Glutamatergic neuron (in vitro differentiated cells): ENCODE measurements around the gene TMX2. TPM values are rescaled to one million over a fixed set of nuclear protein-coding genes. Genes with fewer than 3 reads are reported as not detected.
A peak's percentile ranks its signal among the peaks of the same experiment; 100 is the strongest.

Source experiments
- DNase-seq: peaks from one replicate; pipeline ENCODE4 v3.0.0; 2022
- H3K27ac Mint-ChIP-seq: one replicate; pipeline ENCODE4 v1.8.0; 2020; ENCODE audit warnings: mild to moderate bottlenecking, mixed read lengths, inconsistent platforms; ENCODE audit not compliant: unreplicated experiment
- H3K27me3 Mint-ChIP-seq: one replicate; pipeline ENCODE4 v1.8.0; 2020; ENCODE audit warnings: mild to moderate bottlenecking, moderate library complexity, mixed read lengths, inconsistent platforms; ENCODE audit not compliant: unreplicated experiment
- H3K36me3 Mint-ChIP-seq: one replicate; pipeline ENCODE4 v1.8.0; 2020; ENCODE audit warnings: mild to moderate bottlenecking, mixed read lengths, inconsistent platforms; ENCODE audit not compliant: unreplicated experiment
- H3K4me1 Mint-ChIP-seq: one replicate; pipeline ENCODE4 v1.8.0; 2020; ENCODE audit warnings: mild to moderate bottlenecking, low read depth, mixed read lengths, inconsistent platforms; ENCODE audit not compliant: unreplicated experiment
- H3K4me3 Mint-ChIP-seq: one replicate; pipeline ENCODE4 v1.8.0; 2020; ENCODE audit warnings: mild to moderate bottlenecking, mixed read lengths, inconsistent platforms; ENCODE audit not compliant: unreplicated experiment
- H3K9me3 Mint-ChIP-seq: one replicate; pipeline ENCODE4 v1.8.0; 2020; ENCODE audit warnings: mild to moderate bottlenecking, moderate library complexity, mixed read lengths, inconsistent platforms; ENCODE audit not compliant: unreplicated experiment
- CTCF ChIP-seq: fragments of 200-600 bp; sonication (generic); IDR thresholded peaks from one replicate; pipeline ENCODE4 v1.5.0; 2021; ENCODE audit not compliant: partially characterized antibody, unreplicated experiment
- total RNA-seq: library from RNA; stranded (reverse); fragmentation: NEBNext Ultra II Directional; extraction: Animal tissue kit (Norgen Biotek cat#: 25700); gene quantifications from one replicate; pipeline ENCODE4 v1.2.1, GENCODE V29; 2021; ENCODE audit not compliant: unreplicated experiment

Gene TMX2
- total RNA-seq, 1 donor from 2014 or later = 94.5 TPM

DNA sequence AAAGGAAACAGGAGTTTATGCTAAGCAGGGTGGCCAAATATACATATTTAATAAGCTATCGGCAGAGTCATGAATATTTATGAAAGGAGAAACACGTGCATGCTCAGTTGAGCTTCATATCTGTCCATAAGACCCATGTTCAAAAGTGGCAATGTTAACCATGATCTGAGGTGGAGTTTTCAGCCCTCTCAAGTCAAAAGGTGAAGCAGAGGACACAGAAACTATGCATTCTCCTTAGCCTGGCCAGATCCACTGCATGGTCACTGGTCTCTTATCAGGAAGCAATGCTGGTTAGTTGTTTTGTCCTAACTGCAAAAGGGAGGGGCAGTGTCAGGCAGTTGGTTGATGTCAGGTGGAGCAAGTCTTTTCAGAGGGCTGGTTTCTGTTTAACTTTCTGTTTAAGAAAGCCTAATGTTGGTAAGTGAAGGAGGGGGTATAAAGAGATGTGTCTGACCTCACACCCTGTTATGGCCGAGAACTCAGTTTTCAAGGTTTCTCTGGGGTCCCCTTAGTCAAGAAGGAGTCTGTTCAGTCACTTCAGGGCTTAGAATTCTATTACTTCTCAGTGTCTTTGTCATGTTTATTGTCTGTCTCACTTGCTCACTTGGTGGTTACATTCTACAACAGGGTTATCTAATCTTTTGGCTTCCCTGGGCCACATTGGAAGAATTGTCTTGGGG lies 23.4 kb downstream of the TMX2 start:
- no peak for TF ChIP-seq CTCF
- no peak for DNase-seq
- H3K4me3 Mint-ChIP-seq = no peak overlapping the region
- H3K27ac Mint-ChIP-seq = no peak overlapping the region
- H3K27me3 Mint-ChIP-seq = no peaks in the 10 kb centered on the region
- H3K36me3 Mint-ChIP-seq = peaks cover 4% of the 10 kb centered on the region
- peaks cover 3% of the 10 kb centered on the region for H3K9me3 Mint-ChIP-seq
- H3K4me1 Mint-ChIP-seq = peaks cover 6% of the 10 kb centered on the region

DNA sequence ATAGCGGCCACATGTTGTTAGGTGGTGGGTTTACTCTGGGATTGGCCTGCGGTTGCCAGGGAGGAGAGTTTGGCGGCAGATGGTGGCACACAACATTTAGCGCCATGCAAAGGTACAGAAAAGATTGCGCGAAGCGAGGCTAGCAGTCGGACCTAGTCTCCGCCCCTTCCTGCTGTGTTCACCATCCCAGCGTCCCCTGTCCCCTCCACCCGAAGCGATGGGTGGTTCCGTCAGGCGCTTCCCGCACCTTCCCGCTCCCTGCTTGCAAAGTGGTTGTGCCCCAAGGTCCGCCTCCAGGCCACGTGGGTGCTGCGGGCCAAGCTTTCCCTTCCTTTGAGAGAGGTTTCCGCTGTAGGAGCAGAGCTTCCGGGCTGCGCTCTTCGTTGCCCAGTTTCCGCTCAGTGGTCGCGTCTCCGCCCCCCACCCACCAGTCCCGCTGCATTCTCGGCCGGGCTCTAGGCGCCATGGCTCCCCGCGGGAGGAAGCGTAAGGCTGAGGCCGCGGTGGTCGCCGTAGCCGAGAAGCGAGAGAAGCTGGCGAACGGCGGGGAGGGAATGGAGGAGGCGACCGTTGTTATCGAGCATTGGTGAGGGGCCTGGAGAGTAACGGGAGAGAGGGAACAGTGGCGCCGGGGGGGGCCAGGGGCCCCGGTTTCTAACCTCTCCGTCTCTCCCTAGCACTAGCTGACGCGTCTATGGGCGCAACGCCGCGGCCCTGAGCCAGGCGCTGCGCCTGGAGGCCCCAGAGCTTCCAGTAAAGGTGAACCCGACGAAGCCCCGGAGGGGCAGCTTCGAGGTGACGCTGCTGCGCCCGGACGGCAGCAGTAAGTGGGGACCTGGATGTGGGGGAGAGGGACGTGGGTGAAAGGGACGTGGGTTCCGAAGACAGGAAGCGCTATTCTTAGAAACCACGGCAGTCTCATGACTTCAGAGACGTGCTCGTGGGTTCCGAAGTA lies 29.0 kb downstream of the TMX2 start, which contains the start of gene SELENOH:
TSS of gene SELENOH (plus strand) at position 360 of the 955 bp plus-strand sequence. CDS start at position 465, 105 bp downstream.
- peaks cover 8% of the 10 kb centered on the region for H3K27me3 Mint-ChIP-seq
- peaks cover 4% of the 10 kb centered on the region for H3K36me3 Mint-ChIP-seq
- peak; percentile 95 for DNase-seq

GRCh38 chr11:57742087-57742452 lies 29.7 kb downstream of the TMX2 start:
- peak overlapping the region; percentile 99 for H3K4me3 Mint-ChIP-seq
- no peak for TF ChIP-seq CTCF
- H3K36me3 Mint-ChIP-seq = peaks cover 4% of the 10 kb centered on the region

More for the DNA sequence above, 29.0 kb downstream of the TMX2 start, which contains the start of gene SELENOH:
- TF ChIP-seq CTCF = no peak
- Mint-ChIP-seq H3K9me3 (peaks cover 3% of the 10 kb centered on the region), H3K27ac (peak within 1 kb of the TSS; percentile 96), H3K4me3 (peak within 1 kb of the TSS; percentile 99), H3K4me1 (peaks cover 13% of the 10 kb centered on the region)

DNA sequence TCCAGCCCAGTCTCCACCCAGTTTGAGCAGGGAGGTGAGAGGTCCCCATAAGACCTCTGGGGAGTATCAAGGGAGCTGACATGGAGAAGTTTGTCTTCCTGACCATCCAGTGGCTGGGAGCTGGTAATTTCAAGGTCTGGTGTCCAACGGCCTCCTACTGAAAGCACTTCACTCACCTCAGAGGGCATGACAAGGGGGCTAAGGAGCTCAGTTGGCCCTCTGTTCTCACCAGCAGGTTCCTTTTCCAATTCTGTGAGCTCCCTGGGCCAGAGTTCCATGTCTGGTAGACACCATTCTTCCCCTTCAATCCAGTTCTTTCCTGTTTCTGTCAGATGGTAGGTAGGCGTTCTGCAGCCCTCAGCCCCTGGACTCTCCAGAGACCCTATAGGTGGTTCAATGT lies 32.0 kb downstream of the TMX2 start:
- Mint-ChIP-seq H3K27ac (no peak overlapping the region), H3K9me3 (peaks cover 3% of the 10 kb centered on the region), H3K4me1 (peaks cover 15% of the 10 kb centered on the region), H3K27me3 (peaks cover 8% of the 10 kb centered on the region), H3K36me3 (no peaks in the 10 kb centered on the region), H3K4me3 (no peak overlapping the region)
- DNase-seq = no peak
- no peak for TF ChIP-seq CTCF

More at GRCh38 chr11:57742087-57742452, 29.7 kb downstream of the TMX2 start:
- Mint-ChIP-seq H3K27ac (peak overlapping the region; percentile 24), H3K9me3 (peaks cover 3% of the 10 kb centered on the region), H3K27me3 (peaks cover 8% of the 10 kb centered on the region), H3K4me1 (peaks cover 15% of the 10 kb centered on the region)
- DNase-seq = no peak

- TF ChIP-seq CTCF = no peak
- Mint-ChIP-seq H3K36me3 (no peaks in the 10 kb centered on the region), H3K27ac (no peak overlapping the region), H3K27me3 (peaks cover 8% of the 10 kb centered on the region), H3K9me3 (peaks cover 3% of the 10 kb centered on the region), H3K4me3 (no peak overlapping the region), H3K4me1 (peaks cover 12% of the 10 kb centered on the region)
- no peak for DNase-seq
Measured at GRCh38 chr11:57745206-57745605, 32.8 kb downstream of the TMX2 start.
